Neural cell (in vitro differentiated cells): Measurements from ENCODE around the gene KCNQ2. TPM values are rescaled to one million over a fixed set of nuclear protein-coding genes. Genes with fewer than 3 reads are reported as not detected.

ENCODE experiments used
- H2AFZ ChIP-seq: fragments of 200-600, 300-800 bp; sonication (generic), shearing (Covaris generic); 2 replicates; pipeline ENCODE4 v1.6.0; 2014; ENCODE audit warnings: low read depth, mild to moderate bottlenecking, antibody characterized with exemption, low read length, moderate library complexity
- H3F3A ChIP-seq: fragments of 200-600 bp; shearing (Covaris generic); 2 replicates; pipeline ENCODE4 v1.6.1; 2016; ENCODE audit warnings: mild to moderate bottlenecking, moderate library complexity, mixed read lengths, antibody characterized with exemption, low read length; ENCODE audit not compliant: insufficient read depth, poor library complexity, severe bottlenecking
- H3K27ac ChIP-seq: fragments of 200-600, 300-800 bp; sonication (generic), shearing (Covaris generic); 2 replicates; pipeline ENCODE4 v1.5.1; 2014; ENCODE audit warnings: mild to moderate bottlenecking, low read length, moderate library complexity
- H3K27me3 ChIP-seq: fragments of 300-800, 200-600 bp; sonication (generic), shearing (Covaris generic); 2 replicates; pipeline ENCODE4 v1.6.0; 2014; ENCODE audit warnings: mild to moderate bottlenecking, low read depth, low read length, moderate library complexity; ENCODE audit not compliant: insufficient read depth
- H3K36me3 ChIP-seq: fragments of 300-800, 200-600 bp; sonication (generic), shearing (Covaris generic); 2 replicates; pipeline ENCODE4 v1.5.1; 2014; ENCODE audit warnings: mild to moderate bottlenecking, antibody characterized with exemption, low read length, moderate library complexity; ENCODE audit not compliant: insufficient read depth
- H3K4me2 ChIP-seq: fragments of 300-800, 200-600 bp; sonication (generic), shearing (Covaris generic); 2 replicates; pipeline ENCODE4 v1.6.0; 2014; ENCODE audit warnings: mild to moderate bottlenecking, low read length
- H3K4me3 ChIP-seq: fragments of 300-800, 200-600 bp; sonication (generic), shearing (Covaris generic); 2 replicates; pipeline ENCODE4 v1.5.1; 2014; ENCODE audit warnings: mild to moderate bottlenecking, low read length, moderate library complexity
- H3K79me2 ChIP-seq: fragments of 200-600 bp; shearing (Covaris generic); replicated peaks from 2 replicates; pipeline ENCODE4 v1.6.0; 2014; ENCODE audit warnings: mild to moderate bottlenecking, low read length, moderate library complexity; ENCODE audit not compliant: insufficient read depth
- H3K9ac ChIP-seq: fragments of 300-800, 200-600 bp; sonication (generic), shearing (Covaris generic); 2 replicates; pipeline ENCODE4 v1.6.1; 2016; ENCODE audit warnings: mild to moderate bottlenecking, low read length, mixed read lengths
- H3K9me2 ChIP-seq: fragments of 200-600 bp; shearing (Covaris generic); 2 replicates; pipeline ENCODE4 v1.6.1; 2016; ENCODE audit warnings: mild to moderate bottlenecking, low read length, mixed read lengths; ENCODE audit not compliant: insufficient read depth
- H3K9me3 ChIP-seq: fragments of 200-600, 300-800 bp; sonication (generic), shearing (Covaris generic); 2 replicates; pipeline ENCODE4 v1.6.1; 2016; ENCODE audit warnings: mild to moderate bottlenecking, mixed run types, low read length, moderate library complexity, mixed read lengths
- H4K20me1 ChIP-seq: fragments of 200-600 bp; shearing (Covaris generic); 2 replicates; pipeline ENCODE4 v1.6.1; 2016; ENCODE audit warnings: mild to moderate bottlenecking, mixed run types; ENCODE audit not compliant: insufficient read depth
- EP300 ChIP-seq: fragments of 450-650 bp; conservative IDR thresholded peaks from 2 replicates; pipeline ENCODE4 v1.6.1; 2014; ENCODE audit warnings: antibody characterized with exemption, mild to moderate bottlenecking, moderate library complexity; ENCODE audit not compliant: poor library complexity, severe bottlenecking
- EZH2 ChIP-seq: fragments of 200-600, 300-800 bp; shearing (Covaris generic), sonication (generic); IDR thresholded peaks from 2 replicates; pipeline ENCODE4 v1.6.1; 2014; ENCODE audit warnings: antibody characterized with exemption, low read length, borderline replicate concordance, mild to moderate bottlenecking; ENCODE audit not compliant: insufficient read depth, poor library complexity, severe bottlenecking
- MXI1 ChIP-seq: fragments of 450-650 bp; conservative IDR thresholded peaks from 2 replicates; pipeline ENCODE4 v1.6.1; 2014; ENCODE audit warnings: antibody characterized with exemption, mild to moderate bottlenecking; ENCODE audit not compliant: poor library complexity, severe bottlenecking
- POLR2AphosphoS5 ChIP-seq: IDR thresholded peaks from 2 replicates; pipeline ENCODE4 v1.6.1; 2012
- RAD21 ChIP-seq: fragments of 450-650 bp; conservative IDR thresholded peaks from 2 replicates; pipeline ENCODE4 v1.6.1; 2014; ENCODE audit warnings: antibody characterized with exemption, mild to moderate bottlenecking, moderate library complexity
- SMC3 ChIP-seq: fragments of 450-650 bp; conservative IDR thresholded peaks from 2 replicates; pipeline ENCODE4 v1.6.1; 2014; ENCODE audit warnings: antibody characterized with exemption, mild to moderate bottlenecking, moderate library complexity; ENCODE audit not compliant: poor library complexity
- TAF1 ChIP-seq: IDR thresholded peaks from 2 replicates; pipeline ENCODE4 v1.6.1; 2012; ENCODE audit warnings: low read depth
- polyA plus RNA-seq: library from polyadenylated mRNA; depleted of rRNA; stranded (reverse); fragments of >200 nt; gene quantifications from 2 replicates; pipeline ENCODE4 v1.2.3, GENCODE V29; 2014
- TF ChIP-seq, protein P1 (sequence below): IDR thresholded peaks from 2 replicates; pipeline ENCODE4 v1.6.1; 2012; ENCODE audit warnings: borderline replicate concordance
- TF ChIP-seq, protein P2 (sequence below): fragments of 450-650 bp; IDR thresholded peaks from 2 replicates; pipeline ENCODE4 v1.5.1; 2014; ENCODE audit warnings: antibody characterized with exemption, mild to moderate bottlenecking, moderate library complexity; ENCODE audit not compliant: poor library complexity, severe bottlenecking

The KCNQ2 gene
- polyA plus RNA-seq, 1 donor from 2014 or later: 84.7 TPM

- Histone ChIP-seq H3K4me2 (no peak overlapping the region), H3K4me3 (no peak overlapping the region), H3F3A (no peaks in the 10 kb centered on the region), H4K20me1 (no peaks in the 10 kb centered on the region), H3K27me3 (no peaks in the 10 kb centered on the region), H3K9ac (no peak overlapping the region), H3K79me2 (no peaks in the 10 kb centered on the region), H3K9me2 (no peaks in the 10 kb centered on the region), H2AFZ (no peak overlapping the region), H3K36me3 (no peaks in the 10 kb centered on the region), H3K27ac (no peak overlapping the region), H3K9me3 (peaks cover 3% of the 10 kb centered on the region)
- no peak for TF ChIP-seq EP300
- TF ChIP-seq, protein P1, sequence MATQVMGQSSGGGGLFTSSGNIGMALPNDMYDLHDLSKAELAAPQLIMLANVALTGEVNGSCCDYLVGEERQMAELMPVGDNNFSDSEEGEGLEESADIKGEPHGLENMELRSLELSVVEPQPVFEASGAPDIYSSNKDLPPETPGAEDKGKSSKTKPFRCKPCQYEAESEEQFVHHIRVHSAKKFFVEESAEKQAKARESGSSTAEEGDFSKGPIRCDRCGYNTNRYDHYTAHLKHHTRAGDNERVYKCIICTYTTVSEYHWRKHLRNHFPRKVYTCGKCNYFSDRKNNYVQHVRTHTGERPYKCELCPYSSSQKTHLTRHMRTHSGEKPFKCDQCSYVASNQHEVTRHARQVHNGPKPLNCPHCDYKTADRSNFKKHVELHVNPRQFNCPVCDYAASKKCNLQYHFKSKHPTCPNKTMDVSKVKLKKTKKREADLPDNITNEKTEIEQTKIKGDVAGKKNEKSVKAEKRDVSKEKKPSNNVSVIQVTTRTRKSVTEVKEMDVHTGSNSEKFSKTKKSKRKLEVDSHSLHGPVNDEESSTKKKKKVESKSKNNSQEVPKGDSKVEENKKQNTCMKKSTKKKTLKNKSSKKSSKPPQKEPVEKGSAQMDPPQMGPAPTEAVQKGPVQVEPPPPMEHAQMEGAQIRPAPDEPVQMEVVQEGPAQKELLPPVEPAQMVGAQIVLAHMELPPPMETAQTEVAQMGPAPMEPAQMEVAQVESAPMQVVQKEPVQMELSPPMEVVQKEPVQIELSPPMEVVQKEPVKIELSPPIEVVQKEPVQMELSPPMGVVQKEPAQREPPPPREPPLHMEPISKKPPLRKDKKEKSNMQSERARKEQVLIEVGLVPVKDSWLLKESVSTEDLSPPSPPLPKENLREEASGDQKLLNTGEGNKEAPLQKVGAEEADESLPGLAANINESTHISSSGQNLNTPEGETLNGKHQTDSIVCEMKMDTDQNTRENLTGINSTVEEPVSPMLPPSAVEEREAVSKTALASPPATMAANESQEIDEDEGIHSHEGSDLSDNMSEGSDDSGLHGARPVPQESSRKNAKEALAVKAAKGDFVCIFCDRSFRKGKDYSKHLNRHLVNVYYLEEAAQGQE: no peak
- no peak for TF ChIP-seq EZH2
- TF ChIP-seq, protein P2, sequence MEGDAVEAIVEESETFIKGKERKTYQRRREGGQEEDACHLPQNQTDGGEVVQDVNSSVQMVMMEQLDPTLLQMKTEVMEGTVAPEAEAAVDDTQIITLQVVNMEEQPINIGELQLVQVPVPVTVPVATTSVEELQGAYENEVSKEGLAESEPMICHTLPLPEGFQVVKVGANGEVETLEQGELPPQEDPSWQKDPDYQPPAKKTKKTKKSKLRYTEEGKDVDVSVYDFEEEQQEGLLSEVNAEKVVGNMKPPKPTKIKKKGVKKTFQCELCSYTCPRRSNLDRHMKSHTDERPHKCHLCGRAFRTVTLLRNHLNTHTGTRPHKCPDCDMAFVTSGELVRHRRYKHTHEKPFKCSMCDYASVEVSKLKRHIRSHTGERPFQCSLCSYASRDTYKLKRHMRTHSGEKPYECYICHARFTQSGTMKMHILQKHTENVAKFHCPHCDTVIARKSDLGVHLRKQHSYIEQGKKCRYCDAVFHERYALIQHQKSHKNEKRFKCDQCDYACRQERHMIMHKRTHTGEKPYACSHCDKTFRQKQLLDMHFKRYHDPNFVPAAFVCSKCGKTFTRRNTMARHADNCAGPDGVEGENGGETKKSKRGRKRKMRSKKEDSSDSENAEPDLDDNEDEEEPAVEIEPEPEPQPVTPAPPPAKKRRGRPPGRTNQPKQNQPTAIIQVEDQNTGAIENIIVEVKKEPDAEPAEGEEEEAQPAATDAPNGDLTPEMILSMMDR: no peak
- no peak for TF ChIP-seq TAF1
- TF ChIP-seq POLR2AphosphoS5: no peak
- no peak for TF ChIP-seq SMC3
- no peak for TF ChIP-seq MXI1
- TF ChIP-seq RAD21: no peak
Observed at GRCh38 chr20:63385819-63386218, 86.6 kb downstream of the KCNQ2 start.

- no peaks in the 10 kb centered on the region for H3K27me3 ChIP-seq
- no peak overlapping the region for H2AFZ ChIP-seq
- no peak overlapping the region for H3K4me3 ChIP-seq
- TF ChIP-seq EP300 (no peak), POLR2AphosphoS5 (no peak)
- TF ChIP-seq, protein P2: no peak
- H3K4me2 ChIP-seq: no peak overlapping the region
- H3F3A ChIP-seq: no peaks in the 10 kb centered on the region
- H3K79me2 ChIP-seq: no peaks in the 10 kb centered on the region
- H3K36me3 ChIP-seq: no peaks in the 10 kb centered on the region
- H3K9me2 ChIP-seq: no peaks in the 10 kb centered on the region
- no peaks in the 10 kb centered on the region for H4K20me1 ChIP-seq
- no peak overlapping the region for H3K27ac ChIP-seq
- H3K9me3 ChIP-seq: peaks cover 3% of the 10 kb centered on the region
- H3K9ac ChIP-seq: no peak overlapping the region
Observed at GRCh38 chr20:63384336-63384735, 88.1 kb downstream of the KCNQ2 start.
